RWPE2 (cell line): ENCODE measurements around the gene OSBPL3.

Experiments
- ATAC-seq: fragments of 200-7000 bp; cut with Tn5 transposase; 3 replicates; pipeline ENCODE4 v1.9.1; 2021; ENCODE audit warnings: low read depth
- DNase-seq: peaks from one replicate; pipeline ENCODE4 v3.0.0-alpha.2; 2020; ENCODE audit warnings: low spot score
- H3K27ac ChIP-seq: fragments of 450-650 bp; 2 replicates; pipeline ENCODE4 v1.5.1; 2017; ENCODE audit warnings: mild to moderate bottlenecking; ENCODE audit not compliant: poor library complexity, severe bottlenecking
- H3K27me3 ChIP-seq: fragments of 250-450 bp; sonication (Bioruptor Pico); 2 replicates; pipeline ENCODE4 v1.5.1; 2021; ENCODE audit warnings: mild to moderate bottlenecking, moderate library complexity; ENCODE audit not compliant: insufficient read depth, poor library complexity, severe bottlenecking
- H3K36me3 ChIP-seq: fragments of 250-450 bp; sonication (Bioruptor Pico); 2 replicates; pipeline ENCODE4 v1.5.1; 2020; ENCODE audit warnings: low read depth, mild to moderate bottlenecking, moderate library complexity
- H3K4me1 ChIP-seq: fragments of 250-450 bp; sonication (Bioruptor Pico); 2 replicates; pipeline ENCODE4 v1.5.1; 2021; ENCODE audit warnings: mild to moderate bottlenecking, moderate library complexity; ENCODE audit not compliant: insufficient read depth, poor library complexity, severe bottlenecking
- H3K4me3 ChIP-seq: fragments of 250-450 bp; sonication (Bioruptor Pico); 2 replicates; pipeline ENCODE4 v1.5.1; 2021; ENCODE audit warnings: mild to moderate bottlenecking, moderate library complexity; ENCODE audit not compliant: severe bottlenecking
- H3K9me3 ChIP-seq: fragments of 250-450 bp; sonication (Bioruptor Pico); 2 replicates; pipeline ENCODE4 v1.5.1; 2021; ENCODE audit warnings: mild to moderate bottlenecking, moderate library complexity; ENCODE audit not compliant: severe bottlenecking
- CTCF ChIP-seq: fragments of 450-650 bp; IDR thresholded peaks from one replicate; pipeline ENCODE4 v1.5.1; 2017; ENCODE audit warnings: mild to moderate bottlenecking, moderate library complexity; ENCODE audit not compliant: poor library complexity, severe bottlenecking

OSBPL3 gene

GRCh38 chr7:24751484-24751883 lies 228.5 kb downstream of the OSBPL3 start:
- H3K4me1 ChIP-seq: peaks cover 40% of the 10 kb centered on the region
- no peaks in the 10 kb centered on the region for H3K27me3 ChIP-seq
- DNase-seq: no peak
- no peak overlapping the region for H3K27ac ChIP-seq
- no peaks in the 10 kb centered on the region for H3K9me3 ChIP-seq
- H3K36me3 ChIP-seq: peaks cover 45% of the 10 kb centered on the region
- ATAC-seq: no peak
- TF ChIP-seq CTCF: no peak
- no peak overlapping the region for H3K4me3 ChIP-seq

DNA sequence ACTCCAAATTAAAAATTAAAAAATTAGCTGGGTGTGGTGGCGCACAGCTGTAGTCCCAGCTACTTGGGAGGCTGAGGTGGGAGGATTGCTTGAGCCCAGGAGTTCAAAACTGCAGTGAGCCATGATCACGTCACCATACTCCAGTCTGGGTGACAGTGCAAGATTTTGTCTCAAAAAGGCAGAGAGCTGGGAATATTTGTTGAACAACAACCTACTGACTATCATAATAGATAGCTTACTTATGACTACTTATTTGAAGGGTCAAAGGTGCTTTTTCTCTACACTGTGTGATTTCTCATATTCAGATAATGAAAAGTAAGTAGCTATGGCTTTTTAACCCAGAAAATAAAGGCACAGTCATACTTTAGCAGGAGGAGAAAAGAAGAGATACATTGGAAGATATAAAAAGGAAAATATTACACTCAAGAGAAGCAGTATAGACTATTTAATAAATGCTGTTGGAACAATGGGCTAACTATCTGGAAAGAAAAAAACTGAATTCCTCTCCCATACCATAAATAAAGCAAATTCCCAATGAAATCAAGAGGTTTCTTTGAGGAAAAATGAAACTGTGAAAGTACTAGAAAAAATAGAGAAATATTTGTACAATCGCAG lies 229.4 kb downstream of the OSBPL3 start:
- Histone ChIP-seq H3K27me3 (no peaks in the 10 kb centered on the region), H3K36me3 (peaks cover 45% of the 10 kb centered on the region), H3K4me3 (no peak overlapping the region), H3K9me3 (no peaks in the 10 kb centered on the region), H3K4me1 (peaks cover 33% of the 10 kb centered on the region), H3K27ac (no peak overlapping the region)
- no peak for ATAC-seq
- TF ChIP-seq CTCF: no peak
- no peak for DNase-seq

DNA sequence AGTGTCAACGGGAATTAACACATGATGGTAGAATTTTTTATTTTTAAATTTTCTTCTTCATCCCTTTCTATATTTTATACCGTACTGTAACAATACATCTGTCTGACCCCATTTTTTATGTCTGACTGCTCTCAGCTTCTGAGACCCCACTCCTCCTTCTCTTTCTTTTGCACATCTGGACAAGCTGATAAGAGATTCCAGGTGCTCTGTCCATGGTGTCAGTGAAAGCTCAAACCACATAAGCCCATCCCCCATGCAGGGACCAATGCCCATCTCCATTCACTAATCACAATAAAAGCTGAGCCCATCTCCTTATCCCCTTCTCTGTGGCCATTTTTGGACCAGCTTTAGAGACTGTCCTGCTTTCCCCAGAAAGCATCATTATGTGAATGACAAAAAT lies 231.5 kb downstream of the OSBPL3 start:
- Histone ChIP-seq H3K36me3 (peaks cover 52% of the 10 kb centered on the region), H3K4me1 (peaks cover 13% of the 10 kb centered on the region), H3K9me3 (no peaks in the 10 kb centered on the region), H3K4me3 (no peak overlapping the region), H3K27ac (no peak overlapping the region), H3K27me3 (no peaks in the 10 kb centered on the region)
- DNase-seq: no peak
- ATAC-seq: no peak
- no peak for TF ChIP-seq CTCF
